A673 (cell line): ENCODE results near the gene NOD2. TPM values are rescaled to one million over a fixed set of nuclear protein-coding genes. Genes with fewer than 3 reads are reported as not detected.

Experiments used
- BruUV-seq: library from RNA; stranded (reverse); fragments of 400-500 nt; replicated peaks from 2 replicates; lab custom pipeline; 2021; lab: Mats Ljungman, UMichigan
- CTCF ChIA-PET: fragments of 300-600 bp; sonication (Branson Sonifier 250); formaldehyde crosslinking; loops from one replicate; lab custom pipeline; 2022; ENCODE audit warnings: antibody characterized with exemption; lab: Charles Lee
- POLR2A ChIA-PET: fragments of 300-600 bp; sonication (Branson Sonifier 250); formaldehyde crosslinking; loops from one replicate; lab custom pipeline; 2022; ENCODE audit warnings: antibody characterized with exemption; ENCODE audit not compliant: low non-redundant PET; lab: Charles Lee
- DNase-seq: peaks from one replicate; pipeline ENCODE4 v3.0.0-alpha.2; 2015; ENCODE audit warnings: low spot score
- H3K27ac ChIP-seq: fragments of 200-600 bp; sonication (generic); 2 replicates; pipeline ENCODE4 v1.5.1; 2016; ENCODE audit warnings: mixed run types, low read depth, mild to moderate bottlenecking, mixed read lengths, antibody characterized with exemption, low read length; ENCODE audit not compliant: poor library complexity, severe bottlenecking
- H3K27me3 ChIP-seq: fragments of 200-600 bp; sonication (generic); replicated peaks from 2 replicates; pipeline ENCODE4 v1.6.1; 2017; ENCODE audit warnings: mixed run types, low read depth, mild to moderate bottlenecking, mixed read lengths, antibody characterized with exemption, low read length; ENCODE audit not compliant: insufficient read depth, poor library complexity
- H3K36me3 ChIP-seq: fragments of 200-600 bp; sonication (generic); 2 replicates; pipeline ENCODE4 v1.6.1; 2016; ENCODE audit warnings: mixed run types, mild to moderate bottlenecking, mixed read lengths, antibody characterized with exemption, low read length; ENCODE audit not compliant: insufficient read depth, poor library complexity, severe bottlenecking
- H3K4me1 ChIP-seq: fragments of 200-600 bp; sonication (generic); 2 replicates; pipeline ENCODE4 v1.6.1; 2017; ENCODE audit warnings: mixed run types, mild to moderate bottlenecking, mixed read lengths, antibody characterized with exemption, low read length; ENCODE audit not compliant: insufficient read depth, poor library complexity, severe bottlenecking
- H3K4me3 ChIP-seq: fragments of 200-600 bp; sonication (generic); 2 replicates; pipeline ENCODE4 v1.5.1; 2016; ENCODE audit warnings: low read depth, mixed run types, mild to moderate bottlenecking, mixed read lengths, low read length; ENCODE audit not compliant: poor library complexity, severe bottlenecking
- H3K9me3 ChIP-seq: fragments of 200-600 bp; sonication (generic); 2 replicates; pipeline ENCODE4 v1.6.1; 2016; ENCODE audit warnings: mixed run types, low read depth, mild to moderate bottlenecking, mixed read lengths, antibody characterized with exemption, low read length; ENCODE audit not compliant: poor library complexity, severe bottlenecking
- EZH2 ChIP-seq: fragments of 200-600 bp; sonication (generic); IDR thresholded peaks from 2 replicates; pipeline ENCODE4 v1.6.1; 2017; ENCODE audit warnings: borderline replicate concordance, low read depth, mild to moderate bottlenecking, mixed read lengths, antibody characterized with exemption, low read length; ENCODE audit not compliant: poor library complexity, severe bottlenecking
- intact Hi-C: fragments of 100-400 bp; cut with micrococcal nuclease; formaldehyde crosslinking; loops from one replicate; pipeline ENCODE4 v1.10.0; 2022; ENCODE audit not compliant: unreplicated experiment
- total RNA-seq: library from RNA; stranded (reverse); gene quantifications from 2 replicates; pipeline ENCODE4 v1.2.3, GENCODE V29; 2021
- TF ChIP-seq, protein P1 (sequence below): fragments of 300-800, 200-600 bp; sonication (generic); conservative IDR thresholded peaks from 2 replicates; pipeline ENCODE4 v1.5.1; 2017; ENCODE audit warnings: low read depth, mild to moderate bottlenecking, antibody characterized with exemption, low read length, moderate library complexity, mixed read lengths

The NOD2 gene
- total RNA-seq, 1 experiment from 2014 or later = not detected

DNA sequence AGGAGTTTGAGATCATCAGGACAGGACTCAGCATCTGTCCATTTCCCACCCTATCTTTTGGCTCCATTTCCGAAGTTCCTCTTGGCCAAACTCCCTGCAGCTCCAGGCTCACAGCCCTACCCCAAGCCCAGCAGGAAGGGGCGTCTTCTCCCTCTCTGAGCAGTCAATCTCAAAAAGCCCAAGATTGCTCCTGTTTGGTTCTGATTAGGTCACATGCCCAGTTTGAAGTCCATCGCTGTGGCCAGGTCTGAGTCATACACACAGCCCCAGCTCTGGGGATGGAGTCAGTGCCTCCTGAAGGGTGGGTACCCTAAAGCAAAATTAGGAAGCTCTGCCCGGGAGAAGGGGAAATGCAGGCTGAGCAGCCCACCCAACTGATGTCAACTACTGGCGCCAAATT, 36.2 kb upstream of the NOD2 start:
- DNase-seq = no peak
- no peak overlapping the region for H3K27ac ChIP-seq
- POLR2A ChIA-PET = no interaction called here
- BruUV-seq = no TSS peak
- H3K4me1 ChIP-seq = no peaks in the 10 kb centered on the region
- CTCF ChIA-PET = interaction anchor here (1.0 kb wide), 1 partner anchor 8 kb away, joined by 18 read pairs; no protein-coding TSS in a partner anchor
- H3K9me3 ChIP-seq = no peaks in the 10 kb centered on the region
- H3K4me3 ChIP-seq = no peak overlapping the region
- no peaks in the 10 kb centered on the region for H3K27me3 ChIP-seq
- no peaks in the 10 kb centered on the region for H3K36me3 ChIP-seq
- intact Hi-C loops = no loop called here
- TF ChIP-seq EZH2 = no peak
- TF ChIP-seq, protein P1, sequence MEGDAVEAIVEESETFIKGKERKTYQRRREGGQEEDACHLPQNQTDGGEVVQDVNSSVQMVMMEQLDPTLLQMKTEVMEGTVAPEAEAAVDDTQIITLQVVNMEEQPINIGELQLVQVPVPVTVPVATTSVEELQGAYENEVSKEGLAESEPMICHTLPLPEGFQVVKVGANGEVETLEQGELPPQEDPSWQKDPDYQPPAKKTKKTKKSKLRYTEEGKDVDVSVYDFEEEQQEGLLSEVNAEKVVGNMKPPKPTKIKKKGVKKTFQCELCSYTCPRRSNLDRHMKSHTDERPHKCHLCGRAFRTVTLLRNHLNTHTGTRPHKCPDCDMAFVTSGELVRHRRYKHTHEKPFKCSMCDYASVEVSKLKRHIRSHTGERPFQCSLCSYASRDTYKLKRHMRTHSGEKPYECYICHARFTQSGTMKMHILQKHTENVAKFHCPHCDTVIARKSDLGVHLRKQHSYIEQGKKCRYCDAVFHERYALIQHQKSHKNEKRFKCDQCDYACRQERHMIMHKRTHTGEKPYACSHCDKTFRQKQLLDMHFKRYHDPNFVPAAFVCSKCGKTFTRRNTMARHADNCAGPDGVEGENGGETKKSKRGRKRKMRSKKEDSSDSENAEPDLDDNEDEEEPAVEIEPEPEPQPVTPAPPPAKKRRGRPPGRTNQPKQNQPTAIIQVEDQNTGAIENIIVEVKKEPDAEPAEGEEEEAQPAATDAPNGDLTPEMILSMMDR = no peak

DNA sequence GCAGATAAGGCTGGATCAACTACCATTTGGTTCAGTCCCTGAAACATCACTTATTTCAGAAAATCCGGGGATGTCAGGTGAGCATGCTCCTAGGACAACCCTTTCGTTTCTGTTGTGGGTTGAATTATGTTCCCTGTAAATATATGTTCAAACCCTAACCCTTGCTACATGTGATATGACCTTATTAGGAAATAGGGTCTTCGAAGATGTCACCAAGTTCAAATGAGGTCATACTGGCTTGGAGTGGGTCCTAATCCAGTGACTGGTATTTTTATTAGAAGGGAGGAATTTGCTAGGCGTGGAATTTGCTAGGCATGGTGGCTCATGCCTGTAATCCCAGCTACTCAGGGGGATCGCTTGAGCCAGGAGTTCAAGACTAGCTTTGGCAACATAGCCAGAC, 33.6 kb upstream of the NOD2 start:
- Histone ChIP-seq H3K36me3 (no peaks in the 10 kb centered on the region), H3K27ac (no peak overlapping the region), H3K9me3 (no peaks in the 10 kb centered on the region), H3K4me1 (no peaks in the 10 kb centered on the region), H3K27me3 (no peaks in the 10 kb centered on the region), H3K4me3 (no peak overlapping the region)
- POLR2A ChIA-PET = no interaction called here
- no peak for DNase-seq
- intact Hi-C loops = loop anchor here (10.0 kb wide), 1 partner anchor 295 kb away; the partner anchor contains the start of gene BRD7
- no TSS peak for BruUV-seq
- CTCF ChIA-PET = no interaction called here
- TF ChIP-seq EZH2 = no peak
- TF ChIP-seq, protein P1 = no peak

DNA sequence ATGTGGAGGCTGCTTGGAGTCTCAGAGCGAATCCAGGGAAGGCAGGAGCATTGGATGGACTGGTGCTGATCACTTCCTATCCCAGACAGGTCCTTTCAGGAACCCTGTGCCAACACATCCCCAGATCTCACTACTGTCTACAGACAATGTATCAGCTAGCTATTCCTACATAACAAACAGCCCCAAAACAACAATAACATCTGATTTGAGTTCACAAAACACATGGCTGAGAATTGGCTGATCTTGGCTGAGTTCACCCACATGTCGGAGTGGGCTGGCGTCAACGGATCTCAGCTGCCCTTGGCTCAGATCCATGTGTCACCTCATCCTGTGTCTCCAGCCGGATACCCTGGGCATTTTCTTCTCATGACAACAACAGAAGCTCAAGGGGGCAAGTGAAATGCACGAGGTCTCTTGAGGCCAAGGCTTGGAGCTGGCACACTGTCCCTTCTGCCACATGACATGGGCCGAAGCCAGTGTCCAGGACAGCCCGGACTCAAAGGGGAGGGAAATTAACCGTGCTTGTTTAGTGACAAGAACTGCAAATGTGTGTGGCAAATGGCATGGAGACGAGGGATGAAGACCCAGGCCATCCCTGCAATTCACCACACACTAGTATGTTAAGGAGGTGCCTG, 31.0 kb upstream of the NOD2 start:
- no peaks in the 10 kb centered on the region for H3K27me3 ChIP-seq
- H3K4me3 ChIP-seq = no peak overlapping the region
- TF ChIP-seq, protein P1 = no peak
- TF ChIP-seq EZH2 = no peak
- CTCF ChIA-PET = no interaction called here
- BruUV-seq = no TSS peak
- intact Hi-C loops = loop anchor here (10.0 kb wide), 1 partner anchor 298 kb away; the partner anchor contains the start of gene BRD7
- H3K9me3 ChIP-seq = no peaks in the 10 kb centered on the region
- POLR2A ChIA-PET = no interaction called here
- H3K4me1 ChIP-seq = no peaks in the 10 kb centered on the region
- no peaks in the 10 kb centered on the region for H3K36me3 ChIP-seq
- DNase-seq = no peak
- no peak overlapping the region for H3K27ac ChIP-seq
